ENCODE data around the gene ZFPM1. TPM values are rescaled to one million over a fixed set of nuclear protein-coding genes. Genes with fewer than 3 reads are reported as not detected.

The ZFPM1 gene
- total RNA-seq, 2 donors from 2014 or later, result 10.9 to 11.4 TPM

DNA sequence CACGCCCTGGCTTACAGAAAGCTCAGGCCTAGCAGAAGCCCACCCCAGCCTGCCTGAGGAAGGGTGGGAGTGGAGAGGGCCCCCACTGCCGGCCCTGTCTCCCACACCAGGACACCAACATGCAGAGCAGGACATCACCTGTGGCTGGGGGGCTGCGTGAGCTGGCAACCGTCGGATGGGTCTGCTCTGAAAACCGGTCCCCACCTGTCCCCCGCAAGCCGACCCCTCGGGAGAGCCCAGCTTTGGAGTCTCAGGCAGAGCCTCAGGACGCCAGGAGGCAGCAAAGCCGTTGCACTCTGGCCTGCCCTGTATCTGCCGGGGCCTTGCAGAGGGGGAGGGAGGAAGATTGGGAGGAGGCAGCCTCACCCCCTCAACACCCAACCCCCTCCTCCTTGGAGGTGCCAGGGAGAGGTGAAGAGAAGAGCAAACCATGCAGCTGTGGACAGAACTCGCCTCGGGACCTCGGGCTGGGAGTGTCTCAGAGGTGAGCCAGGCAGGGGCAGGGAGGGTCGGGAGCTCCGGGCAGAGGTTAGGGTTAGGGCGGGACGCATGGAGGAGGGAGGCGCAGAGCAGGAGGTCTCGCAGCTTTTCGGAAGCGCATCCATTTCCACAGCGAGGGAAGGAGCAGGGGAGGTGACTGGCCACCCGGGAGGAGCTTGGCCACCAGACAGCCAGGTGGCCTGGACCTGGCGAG lies 86.7 kb downstream of the ZFPM1 start:
- WGBS, 2 donors, result 34 to 37% methylated on average over 23 to 26 of the region's 26 CpGs
- H3K27me3 ChIP-seq, result no peaks in the 10 kb centered on the region
- H3K27ac ChIP-seq, result no peak overlapping the region
- TF ChIP-seq POLR2A (IDR thresholded peaks at IDR 0.05) (no peak), CTCF (IDR thresholded peaks at IDR 0.05) (peak in 1 of 7 experiments; percentile 4)
- ATAC-seq (no peak), DNase-seq (peak in 1 of 4 donors; percentile 63)
- intact Hi-C loops (cut with DNase I), result no loop called here
- peaks cover 9% of the 10 kb centered on the region for H3K4me1 ChIP-seq
- H3K4me3 ChIP-seq, result no peak overlapping the region
- peaks cover 0 to 12% (median 0%) of the 10 kb centered on the region in 3 donors for H3K9me3 ChIP-seq
- no peaks in the 10 kb centered on the region for H3K36me3 ChIP-seq (replicated peaks in 1 of 2; ENCODE audit: insufficient read depth in 1 of 2, low read depth in 2 of 2)

DNA sequence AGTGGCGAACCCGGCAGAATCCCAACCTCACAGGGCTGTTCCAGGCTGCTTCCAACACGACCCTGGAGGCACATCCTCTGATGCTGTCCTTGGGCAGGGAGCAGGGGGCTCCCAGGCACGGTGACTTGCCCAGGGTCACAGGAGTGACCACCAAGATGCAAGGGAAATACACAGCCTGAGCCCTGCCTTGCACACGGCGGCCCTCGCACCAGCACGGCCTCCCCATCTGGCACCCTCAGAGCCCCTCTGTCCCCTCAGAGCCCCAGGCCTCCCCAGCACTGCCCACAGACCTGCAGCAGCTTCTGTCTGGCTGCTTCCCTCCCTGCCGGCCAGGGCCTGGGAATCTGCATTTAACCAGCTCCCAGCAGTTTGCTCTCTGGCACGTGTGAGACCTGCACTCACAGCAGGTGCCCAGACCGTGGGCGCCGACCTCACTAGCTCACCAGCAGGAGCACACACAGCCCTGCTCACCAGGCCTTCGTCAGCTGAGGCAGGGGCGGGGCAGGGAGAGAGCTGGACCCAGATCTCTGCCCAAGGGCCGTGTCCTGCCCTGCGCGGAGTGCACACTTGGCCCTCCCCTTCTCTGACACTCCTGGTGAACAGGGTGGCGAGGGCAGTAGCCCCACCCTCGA lies 87.4 kb downstream of the ZFPM1 start:
- 47 to 59% methylated on average over 8 to 16 of the region's 20 CpGs for WGBS, 2 donors
- intact Hi-C loops (cut with DNase I), result no loop called here
- H3K4me3 ChIP-seq, result no peak overlapping the region

GRCh38 chr16:88541831-88542616 lies 88.9 kb downstream of the ZFPM1 start:
- no peak for DNase-seq
- no peak for TF ChIP-seq CTCF (IDR thresholded peaks at IDR 0.05)
- TF ChIP-seq POLR2A (IDR thresholded peaks at IDR 0.05), result no peak
- Histone ChIP-seq H3K4me3 (no peak overlapping the region), H3K4me1 (peaks cover 3% of the 10 kb centered on the region), H3K27me3 (no peaks in the 10 kb centered on the region), H3K36me3 (replicated peaks in 1 of 2; ENCODE audit: insufficient read depth in 1 of 2, low read depth in 2 of 2) (no peaks in the 10 kb centered on the region), H3K27ac (no peak overlapping the region), H3K9me3 (peaks cover 0 to 12% (median 0%) of the 10 kb centered on the region in 3 donors)
- intact Hi-C loops (cut with DNase I), result no loop called here
- ATAC-seq, result no peak
- 67 to 75% methylated on average over 8 to 15 of the region's 15 CpGs for WGBS, 2 donors

More for the DNA sequence above, 87.4 kb downstream of the ZFPM1 start:
- ATAC-seq (no peak), DNase-seq (peak in 2 of 4 donors; percentile 44 to 53)
- Histone ChIP-seq H3K27me3 (no peaks in the 10 kb centered on the region), H3K27ac (no peak overlapping the region), H3K4me1 (peaks cover 5% of the 10 kb centered on the region), H3K9me3 (peaks cover 0 to 12% (median 0%) of the 10 kb centered on the region in 3 donors), H3K36me3 (replicated peaks in 1 of 2; ENCODE audit: insufficient read depth in 1 of 2, low read depth in 2 of 2) (no peaks in the 10 kb centered on the region)
- TF ChIP-seq CTCF (IDR thresholded peaks at IDR 0.05) (no peak), POLR2A (IDR thresholded peaks at IDR 0.05) (no peak)

- H3K27ac ChIP-seq, result no peak overlapping the region
- H3K9me3 ChIP-seq, result peaks cover 0 to 12% (median 0%) of the 10 kb centered on the region in 3 donors
- no peak for ATAC-seq
- 72 to 77% methylated on average over 8 of the region's 8 CpGs for WGBS, 2 donors
- TF ChIP-seq CTCF (IDR thresholded peaks at IDR 0.05) (no peak), POLR2A (IDR thresholded peaks at IDR 0.05) (no peak)
- H3K4me1 ChIP-seq, result no peaks in the 10 kb centered on the region
- no peak overlapping the region for H3K4me3 ChIP-seq
- intact Hi-C loops (cut with DNase I), result no loop called here
- H3K36me3 ChIP-seq (replicated peaks in 1 of 2; ENCODE audit: insufficient read depth in 1 of 2, low read depth in 2 of 2), result no peaks in the 10 kb centered on the region
- no peak for DNase-seq
- no peaks in the 10 kb centered on the region for H3K27me3 ChIP-seq
Observed at GRCh38 chr16:88543230-88543813, 90.2 kb downstream of the ZFPM1 start.

Measured in body of pancreas (tissue), 4 donors.